GM18505 (cell line): ENCODE measurements around the gene ACKR3.

Experiments
- ATAC-seq: cut with Tn5 transposase; IDR thresholded peaks from one replicate; pipeline ENCODE4 v1.9.1; 2021; ENCODE audit not compliant: unreplicated experiment
- POLR2A ChIP-seq: IDR thresholded peaks from 4 replicates; pipeline ENCODE4 v1.6.1; 2011; ENCODE audit warnings: borderline replicate concordance; ENCODE audit not compliant: insufficient read depth, insufficient read length; ENCODE audit errors: extremely low read depth

The ACKR3 gene

DNA sequence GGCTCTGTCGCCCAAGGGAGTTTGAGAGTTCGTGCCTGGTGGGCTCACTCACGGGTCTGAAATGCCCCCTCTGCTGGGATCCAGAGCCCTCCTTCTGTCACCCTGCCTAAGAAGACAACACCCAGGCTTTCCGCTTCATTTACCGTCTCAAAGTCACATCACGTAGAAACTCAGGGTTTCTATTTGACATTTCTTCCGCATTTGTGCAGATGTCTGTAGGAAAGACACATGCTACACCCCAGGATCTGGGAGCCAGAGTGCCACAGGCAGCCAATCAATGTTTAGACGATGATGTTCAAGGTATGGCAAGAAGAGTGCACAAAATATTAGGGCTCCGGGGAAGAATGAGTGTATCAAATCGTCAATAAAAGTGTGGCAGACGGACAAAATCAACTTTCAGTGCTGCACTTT is 24.4 kb upstream of the ACKR3 start:
- ATAC-seq = peak; percentile 54
- peak; percentile 14 for TF ChIP-seq POLR2A

DNA sequence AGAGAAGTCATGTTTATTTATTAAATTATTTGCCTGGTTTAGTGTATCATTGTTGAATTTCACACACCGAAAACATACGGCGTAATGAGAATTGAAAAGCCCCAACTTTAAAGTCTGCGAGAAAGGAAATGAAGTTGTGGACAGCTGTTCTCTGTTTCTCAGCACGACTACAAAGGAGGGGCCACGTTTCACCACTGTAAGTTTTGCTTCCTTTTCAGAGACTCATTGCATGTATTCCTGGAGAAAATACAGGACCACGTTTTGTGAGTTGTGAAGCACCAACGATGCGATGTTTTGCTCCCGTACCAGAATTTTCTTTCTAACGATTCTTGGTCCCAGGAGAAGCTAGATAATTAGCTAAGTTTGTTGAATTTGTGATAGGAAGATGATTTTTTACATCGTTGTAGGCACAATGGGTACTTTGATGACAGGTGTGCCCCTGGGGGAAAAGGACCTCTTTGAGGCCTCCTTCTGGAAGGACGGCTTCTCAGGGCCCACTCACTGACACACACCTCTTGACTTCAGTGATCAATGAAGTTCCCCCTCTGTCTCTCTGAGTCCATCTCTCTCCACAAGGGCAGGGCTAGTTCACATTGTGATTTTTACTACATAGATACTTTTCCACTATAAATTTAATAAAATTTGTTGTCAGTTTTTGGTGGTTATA is 23.7 kb upstream of the ACKR3 start:
- no peak for TF ChIP-seq POLR2A
- peak; percentile 60 for ATAC-seq

DNA sequence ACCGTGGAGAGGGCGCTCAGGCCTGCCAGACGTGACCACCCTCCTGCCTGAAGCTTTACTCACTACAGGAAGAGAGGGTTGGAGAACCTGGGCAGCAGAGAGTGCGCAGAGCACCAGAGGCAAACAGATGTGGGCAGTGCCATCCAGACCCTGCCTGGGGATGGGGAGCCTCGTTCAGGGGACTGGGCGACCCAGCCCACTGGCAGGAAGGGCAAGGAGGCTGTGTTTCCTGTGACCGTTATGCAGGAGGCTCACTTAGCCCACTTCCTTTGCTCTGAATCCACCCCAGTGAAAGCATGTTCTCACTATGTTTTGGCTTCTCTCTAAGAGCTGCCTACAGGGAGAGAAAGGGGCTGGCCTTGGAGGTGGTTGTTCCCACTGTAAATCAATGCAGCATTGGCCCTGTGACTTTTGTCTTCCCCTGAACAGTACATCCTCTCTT is 23.0 kb upstream of the ACKR3 start:
- TF ChIP-seq POLR2A = no peak
- ATAC-seq = no peak

DNA sequence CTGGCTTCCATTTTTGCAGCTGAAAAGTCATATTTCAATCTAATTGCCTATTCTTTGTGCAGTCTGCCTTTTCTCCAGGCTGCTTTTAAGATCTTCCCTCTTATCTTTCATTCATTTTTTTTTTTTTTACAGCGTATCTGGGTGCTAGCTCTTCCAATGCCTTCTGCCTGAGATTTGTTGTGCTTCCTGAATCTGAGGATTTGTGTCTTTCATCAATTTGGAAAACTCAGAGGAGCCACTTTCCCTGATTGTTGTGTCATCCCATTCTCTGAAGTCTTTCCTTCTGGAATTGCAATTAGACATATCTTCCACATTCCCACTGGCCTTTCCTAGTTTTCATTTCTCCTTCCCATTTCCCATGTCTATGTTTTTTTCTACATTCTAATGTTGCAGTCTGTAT is 21.9 kb upstream of the ACKR3 start:
- no peak for ATAC-seq
- no peak for TF ChIP-seq POLR2A

DNA sequence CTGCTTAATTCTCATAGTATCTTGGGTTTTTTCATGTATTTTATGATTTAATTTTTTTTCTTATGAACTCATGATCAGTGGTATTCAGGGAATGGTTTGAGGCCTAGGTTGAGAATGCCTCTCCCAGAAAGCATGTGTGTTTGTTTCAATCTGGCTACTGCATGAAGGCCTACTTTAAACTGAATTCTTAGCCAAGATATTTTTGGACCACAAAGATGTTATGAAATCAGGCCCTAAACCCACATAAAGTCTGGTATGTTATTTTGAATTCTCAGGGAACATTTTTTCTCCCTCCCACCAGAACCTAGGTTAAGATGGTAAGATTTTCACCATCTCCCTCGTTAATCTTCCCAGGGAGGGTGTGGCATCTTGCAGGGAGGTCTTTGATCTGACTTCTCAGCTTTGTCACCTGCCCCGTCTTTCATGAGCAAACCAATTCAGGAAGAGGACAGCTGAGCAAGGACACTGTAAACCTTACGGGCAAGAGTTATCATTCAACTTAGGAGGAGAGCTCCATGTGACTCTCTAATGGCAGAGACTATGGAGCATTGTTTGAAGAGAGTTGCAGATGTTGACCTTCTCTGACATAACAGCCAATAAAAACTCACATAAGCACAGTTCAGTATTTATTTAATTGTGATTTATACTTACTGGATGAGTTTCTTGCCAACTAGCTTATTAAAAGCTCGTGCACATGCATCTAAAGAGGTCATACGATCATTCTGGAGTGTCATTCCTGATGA is 21.3 kb upstream of the ACKR3 start:
- TF ChIP-seq POLR2A = no peak
- no peak for ATAC-seq

DNA sequence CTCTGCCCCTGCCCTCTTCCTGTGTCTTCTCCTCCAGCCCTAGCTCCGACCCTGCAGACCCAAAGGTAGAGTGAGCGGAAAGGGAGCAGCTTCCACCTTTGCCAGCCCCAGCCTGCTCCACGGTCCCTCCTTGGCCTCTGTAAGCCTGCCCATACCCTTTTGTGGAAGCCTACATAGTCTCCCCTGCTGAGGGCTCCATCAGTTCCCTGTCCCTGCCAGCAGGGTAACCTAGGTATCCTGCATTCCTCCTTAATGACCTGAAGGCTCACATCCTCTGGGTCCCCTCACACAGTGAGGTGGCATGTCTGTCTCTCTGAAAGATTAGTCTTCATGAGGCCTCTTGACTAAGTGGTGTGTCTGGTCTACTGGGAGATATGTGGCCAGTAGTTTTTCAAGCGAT is 20.5 kb upstream of the ACKR3 start:
- no peak for TF ChIP-seq POLR2A
- no peak for ATAC-seq

DNA sequence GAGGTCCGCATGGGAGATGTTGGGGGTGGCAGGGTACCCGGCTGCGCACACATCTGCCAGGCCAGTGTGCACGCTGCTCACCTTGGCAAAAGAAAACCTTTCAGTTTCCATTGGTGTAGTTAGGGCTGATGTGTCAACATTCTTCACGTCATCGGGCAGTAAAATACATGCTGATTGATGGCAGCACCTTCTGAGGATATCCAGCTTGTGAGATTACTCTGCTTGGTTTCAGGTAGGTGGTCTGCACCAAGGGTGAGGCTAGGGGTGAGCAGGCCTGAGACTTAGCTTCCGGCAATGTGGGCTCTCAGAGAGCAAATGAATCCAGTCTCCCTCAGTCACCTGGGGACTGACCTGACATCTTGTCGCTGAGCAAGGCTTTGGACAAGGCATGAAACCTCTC is 19.3 kb upstream of the ACKR3 start:
- ATAC-seq = no peak

DNA sequence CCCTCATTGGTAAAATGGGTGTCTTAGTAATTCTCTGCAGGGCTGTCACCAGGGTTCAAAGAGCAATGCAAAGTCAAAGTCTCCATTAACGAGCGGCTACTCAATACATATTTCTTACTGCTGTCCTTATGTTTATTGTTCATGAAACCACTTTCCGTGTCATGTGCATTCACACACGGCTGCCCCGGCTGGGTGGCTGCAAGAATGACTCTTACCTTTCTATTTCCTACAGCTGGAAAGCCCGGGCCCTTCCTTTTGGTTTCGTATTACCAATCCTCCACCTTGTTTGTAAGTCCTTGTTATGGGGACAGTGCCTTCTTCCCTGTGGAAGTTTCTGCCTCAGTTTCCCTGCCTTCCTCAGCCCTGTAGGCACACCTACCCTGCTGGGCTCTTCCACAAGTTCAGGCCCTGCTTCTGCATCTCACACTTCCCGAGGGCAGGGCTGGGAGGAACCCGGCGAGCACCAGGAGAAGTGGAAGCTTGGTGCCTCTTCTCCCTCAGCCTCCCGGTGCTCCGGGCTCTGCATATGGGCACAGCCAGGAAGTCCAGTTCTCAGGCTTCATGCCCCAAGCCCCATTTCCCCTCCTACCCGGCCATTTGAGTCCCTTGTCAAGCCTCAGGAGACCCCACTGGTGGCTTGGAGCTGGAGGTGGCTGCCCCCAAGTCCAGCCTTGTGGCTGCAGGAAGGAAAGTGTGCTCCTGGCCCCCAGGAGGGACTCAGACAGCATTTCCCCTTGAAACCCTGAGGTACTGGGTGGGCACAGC is 18.7 kb upstream of the ACKR3 start:
- peak; percentile 35 for ATAC-seq
- TF ChIP-seq POLR2A = no peak

More for the DNA sequence above, 19.3 kb upstream of the ACKR3 start:
- TF ChIP-seq POLR2A = no peak

DNA sequence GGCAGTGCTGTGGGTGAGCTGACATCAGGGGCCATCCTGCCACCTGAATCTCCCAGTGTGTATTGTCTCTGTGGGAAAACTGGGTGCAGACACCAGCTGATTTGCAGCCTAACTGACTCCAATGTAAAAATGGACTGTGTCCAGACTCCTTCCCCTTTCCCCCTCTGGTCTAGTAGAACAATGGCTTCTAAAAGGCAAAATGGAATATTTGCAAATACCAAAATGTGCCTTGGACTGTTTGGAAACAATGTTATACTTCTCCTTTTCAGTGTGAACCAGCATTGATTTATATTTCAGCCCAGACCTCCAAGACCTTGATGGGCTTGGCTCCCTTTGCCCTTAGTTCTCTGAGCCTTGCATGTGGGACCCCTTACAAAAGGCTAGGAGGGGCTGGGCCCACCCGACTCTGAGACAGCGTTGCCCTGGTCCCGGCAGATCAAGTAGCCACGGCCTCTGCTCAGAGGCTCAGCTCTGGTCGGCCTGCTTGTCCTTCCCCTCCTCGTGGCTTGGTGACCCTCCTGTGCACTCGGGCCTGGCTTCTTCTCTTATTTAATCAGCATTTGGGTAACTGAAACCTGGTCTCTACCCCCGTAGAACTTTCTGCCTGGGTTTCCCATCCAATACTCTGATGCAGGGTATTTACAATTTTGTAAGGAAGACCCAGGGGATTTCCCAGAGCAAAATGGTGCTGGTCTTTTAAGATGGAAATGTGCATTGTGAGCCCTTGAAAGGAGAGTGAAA is 18.0 kb upstream of the ACKR3 start:
- peak; percentile 18 for TF ChIP-seq POLR2A

DNA sequence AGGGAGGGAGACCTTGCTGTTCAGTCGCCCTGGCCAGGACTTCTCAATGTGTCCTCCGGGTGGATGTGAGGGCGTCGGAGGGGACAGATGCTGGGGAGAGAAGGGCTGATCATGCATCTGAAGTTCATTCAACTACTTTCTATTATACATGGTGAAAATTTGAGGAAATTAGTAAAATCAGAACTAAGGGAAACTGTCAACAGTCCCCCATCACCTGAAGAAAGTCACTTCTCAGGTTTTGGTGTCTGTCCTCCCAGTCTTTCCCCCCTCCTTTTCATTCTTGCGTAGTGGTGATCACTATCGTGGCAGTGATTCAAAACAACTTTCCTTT is 17.4 kb upstream of the ACKR3 start:
- no peak for ATAC-seq
- TF ChIP-seq POLR2A = no peak

More for the DNA sequence above, 18.0 kb upstream of the ACKR3 start:
- no peak for ATAC-seq

DNA sequence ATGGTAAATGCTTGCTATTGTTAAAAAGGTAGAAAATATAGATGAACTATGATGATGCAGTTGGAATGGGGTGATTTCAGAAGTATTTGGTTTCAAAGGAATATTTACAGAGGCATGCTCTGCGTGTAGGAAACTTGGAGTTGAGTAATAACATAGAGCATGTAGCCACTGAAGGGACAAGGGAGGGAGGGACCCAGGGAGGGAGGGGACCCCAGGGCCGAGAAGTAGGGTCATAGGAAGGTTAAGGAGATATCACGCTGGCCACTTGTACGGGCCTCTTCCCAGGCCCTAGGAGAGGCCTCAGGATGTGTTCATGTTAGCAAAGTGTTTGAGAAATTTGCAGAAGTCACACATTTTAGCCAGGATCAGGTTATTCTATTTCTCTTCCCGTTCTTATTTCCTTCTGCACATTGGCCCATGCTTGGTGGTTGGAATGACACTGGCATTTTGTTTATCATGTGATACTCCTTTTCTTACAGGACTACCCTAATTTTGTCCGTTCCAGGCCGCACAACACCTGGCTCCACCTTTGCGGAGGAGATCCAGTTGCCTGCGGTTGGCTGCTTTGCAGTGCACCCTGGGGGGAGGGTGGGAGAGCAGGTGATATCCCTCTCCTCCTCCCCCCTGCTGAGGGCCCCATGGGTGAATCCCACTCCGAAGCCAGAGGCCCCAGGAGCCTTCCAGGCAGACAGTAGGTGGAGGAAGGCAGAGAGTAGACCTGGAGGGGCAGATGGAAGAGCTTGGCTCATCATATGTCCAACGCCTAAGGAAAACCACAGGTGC is 16.9 kb upstream of the ACKR3 start:
- no peak for ATAC-seq
- no peak for TF ChIP-seq POLR2A

DNA sequence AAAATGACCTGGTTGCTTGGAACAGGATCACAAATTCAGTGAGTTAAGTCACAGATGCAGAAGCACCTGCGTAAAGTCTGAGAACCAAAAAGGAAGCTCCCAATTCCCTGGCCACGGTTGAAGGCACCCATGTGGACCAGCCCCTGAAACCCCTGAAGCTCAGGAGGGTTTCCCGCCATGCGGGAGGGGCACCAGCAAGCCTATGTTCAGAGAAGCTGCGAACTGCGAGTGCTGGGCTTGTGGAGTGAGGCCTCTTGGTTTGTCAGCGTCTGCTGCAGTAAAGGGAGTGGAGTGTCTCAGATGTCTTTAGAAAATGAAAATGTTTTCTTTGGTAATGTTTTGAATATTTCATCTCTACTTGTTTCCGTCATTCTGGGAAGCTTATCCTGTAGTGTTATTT is 16.1 kb upstream of the ACKR3 start:
- ATAC-seq = no peak
- TF ChIP-seq POLR2A = no peak
